Panc1 (cell line): Measurements from ENCODE around the gene SDC3. TPM values are rescaled to one million over a fixed set of nuclear protein-coding genes. Genes with fewer than 3 reads are reported as not detected.

ENCODE experiments used
- ATAC-seq: fragments of 200-7000 bp; cut with Tn5 transposase; 2 replicates; pipeline ENCODE4 v1.9.1; 2020; ENCODE audit warnings: mild to moderate bottlenecking, moderate library complexity
- BruUV-seq: library from RNA; stranded (reverse); fragments of 400-500 nt; replicated peaks from 2 replicates; lab custom pipeline; 2021; lab: Mats Ljungman, UMichigan
- CTCF ChIA-PET: fragments of 300-600 bp; sonication (Branson Sonifier 250); formaldehyde crosslinking; loops from one replicate; lab custom pipeline; 2022; ENCODE audit warnings: antibody characterized with exemption; lab: Charles Lee
- POLR2A ChIA-PET: fragments of 300-600 bp; sonication (Branson Sonifier 250); formaldehyde crosslinking; loops from one replicate; lab custom pipeline; 2022; ENCODE audit warnings: antibody characterized with exemption; lab: Charles Lee
- DNase-seq: peaks from one replicate; pipeline ENCODE4 v3.0.0-alpha.2; 2010; ENCODE audit warnings: low read depth, low spot score
- H3K27ac ChIP-seq: 2 replicates; pipeline ENCODE4 v1.5.1; 2011; ENCODE audit warnings: mild to moderate bottlenecking, low read length, inconsistent platforms
- H3K27me3 ChIP-seq: fragments of 200-500 bp; sonication (Bioruptor generic); 2 replicates; pipeline ENCODE4 v1.6.0; 2014; ENCODE audit warnings: low read length, inconsistent platforms; ENCODE audit not compliant: control insufficient read depth, insufficient read depth
- H3K36me3 ChIP-seq: fragments of 200-500 bp; sonication (Bioruptor generic); 2 replicates; pipeline ENCODE4 v1.5.1; 2014; ENCODE audit warnings: inconsistent platforms, mild to moderate bottlenecking, low read length, moderate library complexity; ENCODE audit not compliant: control insufficient read depth, insufficient read depth
- H3K4me1 ChIP-seq: 2 replicates; pipeline ENCODE4 v1.5.1; 2011; ENCODE audit warnings: inconsistent platforms, mild to moderate bottlenecking, low read length, moderate library complexity; ENCODE audit not compliant: control insufficient read depth, insufficient read depth
- H3K4me3 ChIP-seq, 2 experiments: 2 replicates each; pipeline ENCODE4 v1.5.1; 2011 to 2012; ENCODE audit warnings: low read depth in 2 of 2, low read length in 2 of 2, mild to moderate bottlenecking in 2 of 2, inconsistent platforms in 1 of 2, moderate library complexity in 1 of 2
- H3K9me3 ChIP-seq: fragments of 200-500 bp; sonication (Bioruptor generic); 2 replicates; pipeline ENCODE4 v1.5.1; 2014; ENCODE audit warnings: low read depth, mild to moderate bottlenecking, inconsistent platforms, low read length, moderate library complexity; ENCODE audit not compliant: control insufficient read depth, insufficient read depth
- POLR2AphosphoS5 ChIP-seq: IDR thresholded peaks from 2 replicates; pipeline ENCODE4 v1.6.1; 2012; ENCODE audit warnings: mild to moderate bottlenecking, low read depth, low read length, moderate library complexity
- SIN3A ChIP-seq: IDR thresholded peaks from 2 replicates; pipeline ENCODE4 v1.6.1; 2012; ENCODE audit warnings: low read depth, mild to moderate bottlenecking, low read length, moderate library complexity, borderline replicate concordance; ENCODE audit not compliant: insufficient read depth
- TCF7L2 ChIP-seq: IDR thresholded peaks from 2 replicates; pipeline ENCODE4 v1.6.1; 2011; ENCODE audit warnings: mild to moderate bottlenecking, low read depth, low read length, inconsistent platforms
- in situ Hi-C: cut with HindIII; loops from 2 replicates; pipeline ENCODE4 v1.10.0; 2016; ENCODE audit warnings: low sequenced_read_pairs, low pct_unique_long_range_greater_than_20kb
- intact Hi-C: fragments of 100-400 bp; cut with micrococcal nuclease; formaldehyde crosslinking; loops from one replicate; pipeline ENCODE4 v1.10.0; 2022; ENCODE audit not compliant: unreplicated experiment
- total RNA-seq: library from RNA; stranded (reverse); gene quantifications from one replicate; pipeline ENCODE4 v1.2.1, GENCODE V29; 2021; ENCODE audit not compliant: unreplicated experiment
- TF ChIP-seq, protein P1 (sequence below), 2 experiments: IDR thresholded peaks; 2 replicates each; pipeline ENCODE4 v1.6.1; 2011 to 2012; ENCODE audit warnings: low read depth in 2 of 2, control low read depth in 1 of 2, low read length in 1 of 2, mild to moderate bottlenecking in 1 of 2, moderate library complexity in 1 of 2; ENCODE audit not compliant: insufficient read depth in 1 of 2
- TF ChIP-seq, protein P2 (sequence below): fragments of 450-650 bp; IDR thresholded peaks from 2 replicates; pipeline ENCODE4 v1.5.1; 2017; ENCODE audit warnings: mild to moderate bottlenecking

The SDC3 gene
- total RNA-seq, 1 experiment from 2014 or later: 36.1 TPM

DNA sequence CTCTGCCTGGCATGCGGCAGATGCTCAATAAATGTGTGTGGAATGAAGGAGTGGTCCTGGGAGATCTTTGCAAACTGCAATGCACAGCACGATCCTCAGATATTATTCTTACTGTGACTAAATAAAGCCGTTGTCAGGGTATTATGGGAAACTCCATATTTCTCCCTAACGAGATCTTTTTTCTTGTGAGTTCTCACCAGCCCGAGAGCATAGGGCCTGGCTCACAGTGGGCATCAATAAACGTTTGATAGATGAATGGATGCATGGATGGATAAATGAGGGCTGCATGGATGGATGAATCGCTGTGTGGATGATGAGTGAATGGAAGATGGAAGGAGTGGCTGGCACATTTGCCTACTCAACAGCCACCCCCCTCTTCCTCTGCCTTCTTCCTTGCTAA lies 69.6 kb downstream of the SDC3 start:
- ChIA-PET POLR2A (no interaction called here), CTCF (no interaction called here)
- H3K27ac ChIP-seq: no peak overlapping the region
- in situ Hi-C loops: no loop called here
- DNase-seq: no peak
- TF ChIP-seq POLR2AphosphoS5: no peak
- no peak overlapping the region for H3K4me3 ChIP-seq
- intact Hi-C loops: no loop called here
- no TSS peak for BruUV-seq
- H3K9me3 ChIP-seq: no peaks in the 10 kb centered on the region
- no peaks in the 10 kb centered on the region for H3K4me1 ChIP-seq
- ATAC-seq: no peak
- no peaks in the 10 kb centered on the region for H3K36me3 ChIP-seq
- H3K27me3 ChIP-seq: no peaks in the 10 kb centered on the region

DNA sequence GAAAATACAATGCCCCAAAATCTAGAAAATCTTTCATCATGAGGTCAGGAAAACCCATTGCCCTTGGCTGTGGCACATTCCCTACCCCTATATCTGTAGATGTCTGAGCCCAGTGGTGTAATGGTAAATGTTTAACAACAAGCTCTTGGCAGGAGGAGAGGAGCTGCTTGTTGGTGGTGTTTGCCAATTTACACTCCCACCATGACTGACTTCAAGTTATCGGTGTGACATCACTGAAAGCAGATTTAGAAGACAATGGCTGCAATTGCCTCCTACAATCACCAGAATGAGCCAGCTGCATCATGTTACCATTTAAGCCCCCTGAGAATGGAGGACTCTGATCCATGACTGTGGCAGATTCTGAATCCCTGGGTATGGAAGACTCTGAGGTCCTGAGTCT lies 70.9 kb downstream of the SDC3 start:
- no peak for ATAC-seq
- CTCF ChIA-PET: no interaction called here
- POLR2A ChIA-PET: no interaction called here

DNA sequence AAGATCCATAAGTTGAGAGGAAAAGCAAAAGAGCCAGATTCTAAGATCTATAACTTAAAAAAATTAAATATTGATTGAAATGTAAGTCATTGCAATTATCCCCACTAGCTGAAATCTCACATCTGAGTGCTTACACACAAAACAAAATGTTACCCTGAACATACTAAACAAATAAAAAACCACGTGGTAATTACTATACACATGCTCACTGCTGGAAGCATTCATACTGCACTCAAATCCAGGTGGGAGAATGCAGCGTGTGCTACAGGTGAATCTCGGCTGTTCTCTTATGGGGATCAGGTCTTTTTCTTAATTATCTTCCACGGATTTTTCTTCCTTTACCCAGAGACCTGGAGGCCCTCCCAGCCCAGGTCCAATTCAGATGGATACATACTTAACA lies 74.3 kb downstream of the SDC3 start:
- CTCF ChIA-PET: no interaction called here
- POLR2A ChIA-PET: no interaction called here
- intact Hi-C loops (no loop called here), in situ Hi-C loops (no loop called here)
- no peaks in the 10 kb centered on the region for H3K36me3 ChIP-seq
- DNase-seq: no peak
- TF ChIP-seq, protein P1, sequence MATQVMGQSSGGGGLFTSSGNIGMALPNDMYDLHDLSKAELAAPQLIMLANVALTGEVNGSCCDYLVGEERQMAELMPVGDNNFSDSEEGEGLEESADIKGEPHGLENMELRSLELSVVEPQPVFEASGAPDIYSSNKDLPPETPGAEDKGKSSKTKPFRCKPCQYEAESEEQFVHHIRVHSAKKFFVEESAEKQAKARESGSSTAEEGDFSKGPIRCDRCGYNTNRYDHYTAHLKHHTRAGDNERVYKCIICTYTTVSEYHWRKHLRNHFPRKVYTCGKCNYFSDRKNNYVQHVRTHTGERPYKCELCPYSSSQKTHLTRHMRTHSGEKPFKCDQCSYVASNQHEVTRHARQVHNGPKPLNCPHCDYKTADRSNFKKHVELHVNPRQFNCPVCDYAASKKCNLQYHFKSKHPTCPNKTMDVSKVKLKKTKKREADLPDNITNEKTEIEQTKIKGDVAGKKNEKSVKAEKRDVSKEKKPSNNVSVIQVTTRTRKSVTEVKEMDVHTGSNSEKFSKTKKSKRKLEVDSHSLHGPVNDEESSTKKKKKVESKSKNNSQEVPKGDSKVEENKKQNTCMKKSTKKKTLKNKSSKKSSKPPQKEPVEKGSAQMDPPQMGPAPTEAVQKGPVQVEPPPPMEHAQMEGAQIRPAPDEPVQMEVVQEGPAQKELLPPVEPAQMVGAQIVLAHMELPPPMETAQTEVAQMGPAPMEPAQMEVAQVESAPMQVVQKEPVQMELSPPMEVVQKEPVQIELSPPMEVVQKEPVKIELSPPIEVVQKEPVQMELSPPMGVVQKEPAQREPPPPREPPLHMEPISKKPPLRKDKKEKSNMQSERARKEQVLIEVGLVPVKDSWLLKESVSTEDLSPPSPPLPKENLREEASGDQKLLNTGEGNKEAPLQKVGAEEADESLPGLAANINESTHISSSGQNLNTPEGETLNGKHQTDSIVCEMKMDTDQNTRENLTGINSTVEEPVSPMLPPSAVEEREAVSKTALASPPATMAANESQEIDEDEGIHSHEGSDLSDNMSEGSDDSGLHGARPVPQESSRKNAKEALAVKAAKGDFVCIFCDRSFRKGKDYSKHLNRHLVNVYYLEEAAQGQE (IDR thresholded peaks at IDR 0.05; ENCODE audit: insufficient read depth in 1 of 2, low read depth in 2 of 2, low read length in 1 of 2): no peak
- TF ChIP-seq TCF7L2: no peak
- TF ChIP-seq, protein P2, sequence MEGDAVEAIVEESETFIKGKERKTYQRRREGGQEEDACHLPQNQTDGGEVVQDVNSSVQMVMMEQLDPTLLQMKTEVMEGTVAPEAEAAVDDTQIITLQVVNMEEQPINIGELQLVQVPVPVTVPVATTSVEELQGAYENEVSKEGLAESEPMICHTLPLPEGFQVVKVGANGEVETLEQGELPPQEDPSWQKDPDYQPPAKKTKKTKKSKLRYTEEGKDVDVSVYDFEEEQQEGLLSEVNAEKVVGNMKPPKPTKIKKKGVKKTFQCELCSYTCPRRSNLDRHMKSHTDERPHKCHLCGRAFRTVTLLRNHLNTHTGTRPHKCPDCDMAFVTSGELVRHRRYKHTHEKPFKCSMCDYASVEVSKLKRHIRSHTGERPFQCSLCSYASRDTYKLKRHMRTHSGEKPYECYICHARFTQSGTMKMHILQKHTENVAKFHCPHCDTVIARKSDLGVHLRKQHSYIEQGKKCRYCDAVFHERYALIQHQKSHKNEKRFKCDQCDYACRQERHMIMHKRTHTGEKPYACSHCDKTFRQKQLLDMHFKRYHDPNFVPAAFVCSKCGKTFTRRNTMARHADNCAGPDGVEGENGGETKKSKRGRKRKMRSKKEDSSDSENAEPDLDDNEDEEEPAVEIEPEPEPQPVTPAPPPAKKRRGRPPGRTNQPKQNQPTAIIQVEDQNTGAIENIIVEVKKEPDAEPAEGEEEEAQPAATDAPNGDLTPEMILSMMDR: no peak
- TF ChIP-seq POLR2AphosphoS5: no peak
- TF ChIP-seq SIN3A: no peak
- no peaks in the 10 kb centered on the region for H3K4me1 ChIP-seq
- no peaks in the 10 kb centered on the region for H3K9me3 ChIP-seq
- H3K27me3 ChIP-seq: no peaks in the 10 kb centered on the region
- ATAC-seq: no peak
- BruUV-seq: no TSS peak
- H3K27ac ChIP-seq: no peak overlapping the region
- no peak overlapping the region for H3K4me3 ChIP-seq

More for the DNA sequence above, 70.9 kb downstream of the SDC3 start:
- no TSS peak for BruUV-seq
- no peak for DNase-seq
- Histone ChIP-seq H3K27ac (no peak overlapping the region), H3K36me3 (no peaks in the 10 kb centered on the region), H3K9me3 (no peaks in the 10 kb centered on the region), H3K4me1 (no peaks in the 10 kb centered on the region), H3K4me3 (no peak overlapping the region), H3K27me3 (no peaks in the 10 kb centered on the region)
- TF ChIP-seq TCF7L2 (no peak), POLR2AphosphoS5 (no peak), SIN3A (no peak)
- TF ChIP-seq, protein P1 (IDR thresholded peaks at IDR 0.05; ENCODE audit: insufficient read depth in 1 of 2, low read depth in 2 of 2, low read length in 1 of 2): no peak
- in situ Hi-C loops: no loop called here
- intact Hi-C loops: no loop called here
